K562 (cell line): ENCODE measurements around the gene OGDH. TPM values are rescaled to one million over a fixed set of nuclear protein-coding genes. Genes with fewer than 3 reads are reported as not detected.

Experiments
- CXXC5 ChIP-seq: fragments of 250-450 bp; sonication (Bioruptor Pico); IDR thresholded peaks from 2 replicates; pipeline ENCODE4 v1.8.0; 2022; ENCODE audit warnings: inconsistent platforms, mild to moderate bottlenecking, moderate library complexity
- EP400 ChIP-seq: fragments of 450-650 bp; IDR thresholded peaks from 2 replicates; pipeline ENCODE4 v1.6.1; 2017; ENCODE audit warnings: antibody characterized with exemption, mild to moderate bottlenecking, moderate library complexity
- KDM4B ChIP-seq, 2 experiments: fragments of 450-650 bp in 1 of 2; sonication (generic) in 1 of 2; IDR thresholded peaks; 2 replicates each; pipeline ENCODE4 v1.6.1; 2016 to 2017; ENCODE audit warnings: borderline replicate concordance in 2 of 2, antibody characterized with exemption in 1 of 2, low read depth in 1 of 2, mild to moderate bottlenecking in 1 of 2
- MEF2D ChIP-seq: conservative IDR thresholded peaks from 2 replicates; pipeline ENCODE4 v1.6.1; 2016; ENCODE audit warnings: low read depth, missing genetic modification characterization, missing compliant biosample characterization
- PRMT5 ChIP-seq: sonication (generic); formaldehyde crosslinking; IDR thresholded peaks from 2 replicates; pipeline ENCODE4 v1.5.0; 2020; ENCODE audit warnings: missing genetic modification reagents
- RB1 ChIP-seq: fragments of 450-650 bp; IDR thresholded peaks from 2 replicates; pipeline ENCODE4 v1.6.1; 2017; ENCODE audit warnings: low read depth, mild to moderate bottlenecking
- RFX1 ChIP-seq: fragments of 450-650 bp; IDR thresholded peaks from 2 replicates; pipeline ENCODE4 v1.6.1; 2016; ENCODE audit warnings: mild to moderate bottlenecking, moderate library complexity
- SAP30 ChIP-seq: fragments of 200-600 bp; sonication (generic); IDR thresholded peaks from 2 replicates; pipeline ENCODE4 v1.6.1; 2012; ENCODE audit warnings: borderline replicate concordance, low read depth, mild to moderate bottlenecking, moderate library complexity, low read length, control low read depth, inconsistent platforms; ENCODE audit not compliant: insufficient read depth, poor library complexity, severe bottlenecking
- TGIF2 ChIP-seq: sonication (generic); formaldehyde crosslinking; IDR thresholded peaks from 2 replicates; pipeline ENCODE4 v1.8.1; 2022; ENCODE audit warnings: mild to moderate bottlenecking, missing genetic modification reagents, moderate library complexity
- ZNF232 ChIP-seq: sonication (generic); formaldehyde crosslinking; IDR thresholded peaks from 2 replicates; pipeline ENCODE4 v1.8.0; 2022; ENCODE audit warnings: mild to moderate bottlenecking, missing genetic modification reagents
- ZNF384 ChIP-seq: IDR thresholded peaks from 2 replicates; pipeline ENCODE4 v1.6.1; 2012; ENCODE audit warnings: low read depth, low read length, improper control_type of control experiment
- polyA plus RNA-seq, 8 experiments: library from polyadenylated mRNA; depleted of rRNA in 4 of 8; stranded (reverse) in 5 of 8; unstranded in 3 of 8; fragments of >200 nt; fragmentation: Nextera tagmentation in 2 of 8; fragmentation: Illumina TruSeq in 1 of 8; extraction: Ambion mirVana in 2 of 8; extraction: Trizol in 1 of 8; gene quantifications; 2 replicates each; pipeline versions ENCODE4 v1.2.1 to v1.2.3, GENCODE V29; 2011 to 2014; ENCODE audit warnings: inconsistent platforms in 1 of 8, missing spikeins in 1 of 8
- total RNA-seq, 7 experiments: library from RNA; depleted of rRNA in 6 of 7; stranded (reverse); fragments of >200 nt in 6 of 7; fragmentation: Illumina TruSeq in 2 of 7; extraction: Trizol in 2 of 7; gene quantifications; 2 replicates each; pipeline versions ENCODE4 v1.2.1 to v1.2.3, GENCODE V29; 2011 to 2021; ENCODE audit warnings: low replicate concordance in 1 of 7
- TF ChIP-seq, protein P1 (sequence below): sonication (generic); formaldehyde crosslinking; IDR thresholded peaks from 2 replicates; pipeline ENCODE4 v1.8.0; 2022; ENCODE audit warnings: missing genetic modification reagents, mild to moderate bottlenecking, moderate library complexity, borderline replicate concordance
- TF ChIP-seq, protein P2 (sequence below): sonication (generic); formaldehyde crosslinking; IDR thresholded peaks from 2 replicates; pipeline ENCODE4 v1.8.0; 2022; ENCODE audit warnings: mild to moderate bottlenecking, missing genetic modification reagents, borderline replicate concordance
- TF ChIP-seq, protein P3 (sequence below): fragments of 250-450 bp; sonication (Bioruptor Pico); IDR thresholded peaks from 2 replicates; pipeline ENCODE4 v1.5.0; 2021; ENCODE audit warnings: mild to moderate bottlenecking, borderline replicate concordance
- TF ChIP-seq, protein P4 (sequence below): sonication (generic); formaldehyde crosslinking; IDR thresholded peaks from 2 replicates; pipeline ENCODE4 v1.8.0; 2022; ENCODE audit warnings: mild to moderate bottlenecking, missing genetic modification reagents
- TF ChIP-seq, protein P5 (sequence below): sonication (generic); formaldehyde crosslinking; IDR thresholded peaks from 2 replicates; pipeline ENCODE4 v1.9.0; 2022; ENCODE audit warnings: mild to moderate bottlenecking, missing genetic modification reagents
- TF ChIP-seq, protein P6 (sequence below), 2 experiments: fragments of 200-800 bp in 1 of 2; sonication (Bioruptor generic) in 1 of 2; sonication (generic) in 1 of 2; formaldehyde crosslinking in 1 of 2; IDR thresholded peaks in 1 of 2; conservative IDR thresholded peaks in 1 of 2; 2 replicates each; pipeline versions ENCODE4 v1.5.0 to v1.6.1; 2016 to 2020; ENCODE audit warnings: missing compliant biosample characterization in 1 of 2, missing genetic modification characterization in 1 of 2, missing genetic modification reagents in 1 of 2

The OGDH gene
- total and polyA plus RNA-seq, 9 of the 15 experiments (the other 6 are each of a cell fraction or from before 2014, with no cell fraction given), result 3.1 to 80.3 (median 23.5) TPM

DNA sequence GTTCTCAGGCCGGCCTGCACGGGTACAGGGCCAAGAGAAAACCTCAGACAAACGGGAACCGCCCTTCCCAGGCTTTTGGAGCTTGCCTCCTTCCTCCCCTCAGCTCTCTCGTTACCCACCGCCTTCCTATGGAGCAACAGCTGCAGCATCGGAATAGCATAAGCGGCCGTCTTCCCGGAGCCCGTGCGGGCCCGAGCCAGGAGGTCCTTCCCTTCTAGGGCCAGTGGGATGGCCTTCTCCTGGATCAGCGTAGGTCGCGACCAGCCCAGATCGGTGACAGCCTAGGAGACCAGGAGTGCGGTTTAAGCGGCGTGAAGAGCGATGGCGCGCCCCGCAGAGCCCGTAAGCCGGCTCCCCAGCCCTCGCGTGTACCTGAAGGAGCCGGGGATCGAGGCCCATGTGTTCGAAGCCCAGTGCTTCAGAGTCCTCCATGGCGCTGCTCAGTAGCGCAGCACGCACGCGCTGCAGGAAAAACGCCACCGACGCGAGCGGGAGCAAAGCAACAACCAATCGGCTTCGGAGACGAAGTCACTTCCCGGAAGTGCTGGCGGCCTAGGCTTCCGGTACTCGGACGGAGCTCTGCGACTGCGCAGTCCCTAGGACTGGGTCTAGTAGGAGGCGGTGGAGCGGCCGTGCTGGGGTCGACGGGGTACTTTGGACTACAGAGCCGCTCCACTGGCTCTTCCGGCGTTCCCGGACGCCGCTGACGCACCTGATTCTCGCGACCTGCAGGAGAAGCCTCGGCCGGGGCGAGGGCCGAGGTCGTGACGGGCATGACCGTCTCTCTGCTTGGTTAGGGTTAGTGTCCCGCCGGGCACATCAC is 32.8 kb upstream of the OGDH start, which contains the start of gene DDX56 (continued):
- TF ChIP-seq, protein P1, sequence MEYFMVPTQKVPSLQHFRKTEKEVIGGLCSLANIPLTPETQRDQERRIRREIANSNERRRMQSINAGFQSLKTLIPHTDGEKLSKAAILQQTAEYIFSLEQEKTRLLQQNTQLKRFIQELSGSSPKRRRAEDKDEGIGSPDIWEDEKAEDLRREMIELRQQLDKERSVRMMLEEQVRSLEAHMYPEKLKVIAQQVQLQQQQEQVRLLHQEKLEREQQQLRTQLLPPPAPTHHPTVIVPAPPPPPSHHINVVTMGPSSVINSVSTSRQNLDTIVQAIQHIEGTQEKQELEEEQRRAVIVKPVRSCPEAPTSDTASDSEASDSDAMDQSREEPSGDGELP (CRISPR knock-in tag), result peak; percentile 80
- no peak for TF ChIP-seq RFX1
- TF ChIP-seq PRMT5 (CRISPR knock-in tag), result no peak
- TF ChIP-seq, protein P2, sequence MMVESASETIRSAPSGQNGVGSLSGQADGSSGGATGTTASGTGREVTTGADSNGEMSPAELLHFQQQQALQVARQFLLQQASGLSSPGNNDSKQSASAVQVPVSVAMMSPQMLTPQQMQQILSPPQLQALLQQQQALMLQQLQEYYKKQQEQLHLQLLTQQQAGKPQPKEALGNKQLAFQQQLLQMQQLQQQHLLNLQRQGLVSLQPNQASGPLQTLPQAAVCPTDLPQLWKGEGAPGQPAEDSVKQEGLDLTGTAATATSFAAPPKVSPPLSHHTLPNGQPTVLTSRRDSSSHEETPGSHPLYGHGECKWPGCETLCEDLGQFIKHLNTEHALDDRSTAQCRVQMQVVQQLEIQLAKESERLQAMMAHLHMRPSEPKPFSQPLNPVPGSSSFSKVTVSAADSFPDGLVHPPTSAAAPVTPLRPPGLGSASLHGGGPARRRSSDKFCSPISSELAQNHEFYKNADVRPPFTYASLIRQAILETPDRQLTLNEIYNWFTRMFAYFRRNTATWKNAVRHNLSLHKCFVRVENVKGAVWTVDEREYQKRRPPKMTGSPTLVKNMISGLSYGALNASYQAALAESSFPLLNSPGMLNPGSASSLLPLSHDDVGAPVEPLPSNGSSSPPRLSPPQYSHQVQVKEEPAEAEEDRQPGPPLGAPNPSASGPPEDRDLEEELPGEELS (CRISPR knock-in tag), result no peak
- TF ChIP-seq EP400, result peak; percentile 99
- TF ChIP-seq, protein P3, sequence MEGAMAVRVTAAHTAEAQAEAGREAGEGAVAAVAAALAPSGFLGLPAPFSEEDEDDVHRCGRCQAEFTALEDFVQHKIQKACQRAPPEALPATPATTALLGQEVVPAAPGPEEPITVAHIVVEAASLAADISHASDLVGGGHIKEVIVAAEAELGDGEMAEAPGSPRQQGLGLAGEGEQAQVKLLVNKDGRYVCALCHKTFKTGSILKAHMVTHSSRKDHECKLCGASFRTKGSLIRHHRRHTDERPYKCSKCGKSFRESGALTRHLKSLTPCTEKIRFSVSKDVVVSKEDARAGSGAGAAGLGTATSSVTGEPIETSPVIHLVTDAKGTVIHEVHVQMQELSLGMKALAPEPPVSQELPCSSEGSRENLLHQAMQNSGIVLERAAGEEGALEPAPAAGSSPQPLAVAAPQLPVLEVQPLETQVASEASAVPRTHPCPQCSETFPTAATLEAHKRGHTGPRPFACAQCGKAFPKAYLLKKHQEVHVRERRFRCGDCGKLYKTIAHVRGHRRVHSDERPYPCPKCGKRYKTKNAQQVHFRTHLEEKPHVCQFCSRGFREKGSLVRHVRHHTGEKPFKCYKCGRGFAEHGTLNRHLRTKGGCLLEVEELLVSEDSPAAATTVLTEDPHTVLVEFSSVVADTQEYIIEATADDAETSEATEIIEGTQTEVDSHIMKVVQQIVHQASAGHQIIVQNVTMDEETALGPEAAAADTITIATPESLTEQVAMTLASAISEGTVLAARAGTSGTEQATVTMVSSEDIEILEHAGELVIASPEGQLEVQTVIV (CRISPR knock-in tag), result no peak
- 0 out of 2 replicates have a peak, but pooled peaks have one; percentile 54 for TF ChIP-seq MEF2D (tag)
- peak in 1 of 2 experiments; percentile 76; a peak in 1 of 4 replicates for TF ChIP-seq KDM4B (IDR thresholded peaks at IDR 0.05; ENCODE audit: borderline replicate concordance in 2 of 2, low read depth in 1 of 2)
- TF ChIP-seq, protein P4, sequence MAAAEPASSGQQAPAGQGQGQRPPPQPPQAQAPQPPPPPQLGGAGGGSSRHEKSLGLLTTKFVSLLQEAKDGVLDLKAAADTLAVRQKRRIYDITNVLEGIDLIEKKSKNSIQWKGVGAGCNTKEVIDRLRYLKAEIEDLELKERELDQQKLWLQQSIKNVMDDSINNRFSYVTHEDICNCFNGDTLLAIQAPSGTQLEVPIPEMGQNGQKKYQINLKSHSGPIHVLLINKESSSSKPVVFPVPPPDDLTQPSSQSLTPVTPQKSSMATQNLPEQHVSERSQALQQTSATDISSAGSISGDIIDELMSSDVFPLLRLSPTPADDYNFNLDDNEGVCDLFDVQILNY (CRISPR knock-in tag), result no peak
- peak; percentile 24; the same call in 1 of the 2 replicates for TF ChIP-seq RB1
- no peak for TF ChIP-seq ZNF384
- 0 out of 2 replicates have a peak, but pooled peaks have one; percentile 2 for TF ChIP-seq ZNF232
- TF ChIP-seq, protein P5, sequence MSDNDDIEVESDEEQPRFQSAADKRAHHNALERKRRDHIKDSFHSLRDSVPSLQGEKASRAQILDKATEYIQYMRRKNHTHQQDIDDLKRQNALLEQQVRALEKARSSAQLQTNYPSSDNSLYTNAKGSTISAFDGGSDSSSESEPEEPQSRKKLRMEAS (CRISPR knock-in tag), result peak; percentile 97
- TF ChIP-seq, protein P6, sequence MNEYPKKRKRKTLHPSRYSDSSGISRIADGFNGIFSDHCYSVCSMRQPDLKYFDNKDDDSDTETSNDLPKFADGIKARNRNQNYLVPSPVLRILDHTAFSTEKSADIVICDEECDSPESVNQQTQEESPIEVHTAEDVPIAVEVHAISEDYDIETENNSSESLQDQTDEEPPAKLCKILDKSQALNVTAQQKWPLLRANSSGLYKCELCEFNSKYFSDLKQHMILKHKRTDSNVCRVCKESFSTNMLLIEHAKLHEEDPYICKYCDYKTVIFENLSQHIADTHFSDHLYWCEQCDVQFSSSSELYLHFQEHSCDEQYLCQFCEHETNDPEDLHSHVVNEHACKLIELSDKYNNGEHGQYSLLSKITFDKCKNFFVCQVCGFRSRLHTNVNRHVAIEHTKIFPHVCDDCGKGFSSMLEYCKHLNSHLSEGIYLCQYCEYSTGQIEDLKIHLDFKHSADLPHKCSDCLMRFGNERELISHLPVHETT (CRISPR knock-in tag; conservative IDR thresholded peaks at IDR 0.05 in 1 of 2, IDR thresholded peaks at IDR 0.05 in 1 of 2), result peak in 1 of 2 experiments; percentile 27; a peak in 1 of 4 replicates
- peak; percentile 85 for TF ChIP-seq SAP30
- no peak for TF ChIP-seq TGIF2 (CRISPR knock-in tag)
- TF ChIP-seq CXXC5 (CRISPR knock-in tag), result peak; percentile 90
